ENCODE results near the gene ATP5F1B. TPM values are rescaled to one million over a fixed set of nuclear protein-coding genes. Genes with fewer than 3 reads are reported as not detected.

ATP5F1B gene
- total and polyA plus RNA-seq, 2 of the 13 experiments (the other 11 are each of a cell fraction or from before 2014, with no cell fraction given), result 1,051 to 1,180 TPM

GRCh38 chr12:56687223-56688128 lies 41.7 kb upstream of the ATP5F1B start (continued):
- TF ChIP-seq AFF4 (CRISPR knock-in tag; IDR thresholded peaks at IDR 0.05), result 0 out of 2 replicates have a peak, but pooled peaks have one; percentile 25
- 0 out of 2 replicates have a peak, but pooled peaks have one; percentile 70 for TF ChIP-seq PBX3 (CRISPR knock-in tag; IDR thresholded peaks at IDR 0.05; ENCODE audit: borderline replicate concordance)
- no peak for TF ChIP-seq ZNF512 (CRISPR knock-in tag; IDR thresholded peaks at IDR 0.05)
- TF ChIP-seq ZNF703 (CRISPR knock-in tag; IDR thresholded peaks at IDR 0.05; ENCODE audit: borderline replicate concordance), result peak; percentile 89; the same call in 1 of the 2 replicates
- TF ChIP-seq SNAPC4 (CRISPR knock-in tag; IDR thresholded peaks at IDR 0.05), result peak; percentile 88
- peak; percentile 38 for TF ChIP-seq SRSF1 (optimal IDR thresholded peaks at IDR 0.05; ENCODE audit: low read depth, low read length)
- peak; percentile 35; the same call in 1 of the 2 replicates for TF ChIP-seq ZNF333 (CRISPR knock-in tag; IDR thresholded peaks at IDR 0.05; ENCODE audit: borderline replicate concordance)
- TF ChIP-seq ZNF547 (CRISPR knock-in tag; IDR thresholded peaks at IDR 0.05), result no peak
- 0 out of 2 replicates have a peak, but pooled peaks have one; percentile 38 for TF ChIP-seq SNAPC2 (CRISPR knock-in tag; IDR thresholded peaks at IDR 0.05)
- TF ChIP-seq POGK (CRISPR knock-in tag; conservative IDR thresholded peaks at IDR 0.05), result peak; percentile 41; the same call in 1 of the 2 replicates
- peak; percentile 57; the same call in 1 of the 2 replicates for TF ChIP-seq ZNF598 (CRISPR knock-in tag; IDR thresholded peaks at IDR 0.05; ENCODE audit: borderline replicate concordance)

All from HepG2 (cell line).